Ovary (tissue), 9 donors: ENCODE measurements around the gene CPA1. TPM values are rescaled to one million over a fixed set of nuclear protein-coding genes. Genes with fewer than 3 reads are reported as not detected.

Source experiments
- DNase-seq, 5 donors: peaks; one replicate each; pipeline ENCODE4 v3.0.0-alpha.2; 2019 to 2020
- H3K27ac ChIP-seq, 2 donors: fragments of 200-600 bp; one replicate each; pipeline versions ENCODE4 v1.5.1 to v1.8.0; 2019 to 2022
- H3K27me3 ChIP-seq: fragments of 200-600 bp; one replicate; pipeline ENCODE4 v1.8.0; 2022
- H3K36me3 ChIP-seq: fragments of 200-600 bp; sonication (generic); one replicate; pipeline ENCODE4 v1.5.1; 2019
- H3K4me1 ChIP-seq: one replicate; pipeline ENCODE4 v1.8.1; 2013; ENCODE audit warnings: mild to moderate bottlenecking, moderate library complexity; ENCODE audit not compliant: insufficient read depth
- H3K4me3 ChIP-seq: fragments of 200-600 bp; sonication (generic); one replicate; pipeline ENCODE4 v1.5.1; 2017
- H3K9me3 ChIP-seq, 2 donors: fragments of 200-600 bp in 1 of 2; sonication (generic) in 1 of 2; one replicate each; pipeline versions ENCODE4 v1.5.1 to v1.8.1; 2013 to 2019; ENCODE audit warnings: mild to moderate bottlenecking in 1 of 2, moderate library complexity in 1 of 2
- CTCF ChIP-seq, 3 donors: fragments of 450-650 bp in 2 of 3; fragments of 200-600 bp in 1 of 3; IDR thresholded peaks; one replicate each; pipeline versions ENCODE4 v1.5.1 to v1.8.0; 2016 to 2022; ENCODE audit warnings: antibody characterized with exemption in 3 of 3, mild to moderate bottlenecking in 1 of 3
- EP300 ChIP-seq: sonication (generic); formaldehyde crosslinking; IDR thresholded peaks from one replicate; pipeline ENCODE4 v1.6.1; 2017; ENCODE audit warnings: antibody characterized with exemption
- POLR2A ChIP-seq: fragments of 450-650 bp; IDR thresholded peaks from one replicate; pipeline ENCODE4 v1.6.1; 2017; ENCODE audit warnings: antibody characterized with exemption, mild to moderate bottlenecking, moderate library complexity
- WGBS, 3 donors: extraction: QIAGEN DNeasy Blood & Tissue Kit in 1 of 3; methylation state at CpG; one replicate each; pipeline versions ENCODE4 v1.1.5 to v1.1.7; 2013 to 2017; 5-methylcytosine and 5-hydroxymethylcytosine counted together
- intact Hi-C, 4 donors: fragments of 100-400 bp; cut with DNase I; formaldehyde crosslinking; loops; one replicate each; pipeline versions ENCODE4 v1.11.0 to v1.15.1; 2022 to 2023
- polyA plus RNA-seq, 2 donors: library from polyadenylated mRNA; stranded (reverse); fragments of 200-250 nt in 1 of 2; fragments of 350-450 nt in 1 of 2; fragmentation: Illumina TruSeq in 1 of 2; extraction: RNeasy Lipid Tissue Mini Kit (QIAGEN cat#74804) in 1 of 2; gene quantifications; one replicate each; pipeline ENCODE4 v1.2.3, GENCODE V29; 2013 to 2014
- total RNA-seq, 7 donors: library from RNA; depleted of rRNA in 2 of 7; stranded (reverse); fragments of >200 nt in 2 of 7; fragmentation: NEBNext Ultra II Directional in 3 of 7; extraction: Animal tissue kit (Norgen Biotek cat#: 25700) in 3 of 7; gene quantifications; one replicate each; pipeline versions ENCODE4 v1.1.0 to v1.2.4, GENCODE V29; 2016 to 2023
- donor health status: DM: no; HTN: no; CAD: no; lungs with moderate emphysema.
- donor health status: DM: no; HTN: no; CAD: no.
- donor health status: Bipolar disorder and iron deficiency.
- donor health status: DM: yes; HTN: yes; CAD: no.
- donor health status: DM: no; HTN: no; CAD: no.
- donor health status: DM: yes; HTN: yes; CAD: no.

Gene CPA1
- total and polyA plus RNA-seq, 9 donors = 0.31 to 32.4 (median 1.9) TPM; not detected in 2

DNA sequence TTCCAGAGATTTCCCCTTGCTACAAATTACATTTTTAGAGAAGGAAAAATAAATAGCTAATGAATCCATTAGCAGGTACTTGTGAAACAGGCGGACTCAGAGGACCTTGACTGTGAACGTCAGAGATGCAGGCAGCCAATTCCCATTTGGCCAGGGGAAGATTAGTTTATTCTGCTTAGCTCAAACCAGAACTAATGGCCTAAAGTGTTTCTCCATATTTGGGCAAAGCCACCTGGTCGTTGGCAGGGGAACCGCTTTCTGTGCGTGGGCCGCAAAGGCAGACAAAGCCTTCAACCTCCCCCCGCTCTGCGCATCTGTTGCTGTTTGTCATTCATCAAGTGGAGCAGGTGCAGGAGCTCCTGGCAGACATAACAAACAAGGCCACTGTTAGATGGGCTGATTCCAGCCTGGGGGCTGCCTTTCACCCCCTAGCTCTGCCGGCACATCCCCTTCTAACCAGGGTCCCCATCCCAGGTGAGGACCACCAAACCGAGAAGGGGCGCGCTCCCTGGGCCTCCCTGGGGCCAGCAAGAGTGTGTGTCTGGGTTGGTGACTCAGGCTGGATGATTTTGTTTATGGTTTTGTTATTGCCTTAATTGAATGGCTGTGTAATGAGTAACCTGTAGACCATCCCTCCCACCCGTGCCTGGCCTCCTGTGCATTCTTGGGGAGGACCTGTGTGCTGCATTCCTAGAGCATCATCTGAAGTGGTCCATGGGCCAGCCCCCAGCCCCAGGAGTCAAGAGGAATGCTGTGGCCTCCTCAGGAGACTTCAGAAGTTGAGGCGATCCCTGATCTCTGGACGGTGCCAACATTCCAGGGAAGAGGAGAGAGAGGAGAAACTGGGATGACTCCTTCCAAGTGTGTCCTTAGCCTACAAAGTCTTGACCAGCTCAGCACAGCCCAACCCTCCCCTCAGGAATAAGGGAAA lies 14.5 kb upstream of the CPA1 start:
- WGBS, 3 donors = 20 to 32% (median 24%) methylated on average over 15 of the region's 15 CpGs
- Histone ChIP-seq H3K36me3 (no peaks in the 10 kb centered on the region), H3K4me3 (no peak overlapping the region), H3K27ac (peak overlapping the region; percentile 58 to 65), H3K27me3 (no peaks in the 10 kb centered on the region), H3K4me1 (peaks cover 17% of the 10 kb centered on the region), H3K9me3 (no peaks in the 10 kb centered on the region)
- intact Hi-C loops = loop anchor here in 1 of 4 donors (2.0 kb wide), 1 partner anchor 35 kb away; no protein-coding TSS in a partner anchor
- DNase-seq = peak; percentile 90 to 94 (median 92)
- TF ChIP-seq CTCF (IDR thresholded peaks at IDR 0.05) = no peak
- no peak for TF ChIP-seq EP300
- TF ChIP-seq POLR2A = no peak

DNA sequence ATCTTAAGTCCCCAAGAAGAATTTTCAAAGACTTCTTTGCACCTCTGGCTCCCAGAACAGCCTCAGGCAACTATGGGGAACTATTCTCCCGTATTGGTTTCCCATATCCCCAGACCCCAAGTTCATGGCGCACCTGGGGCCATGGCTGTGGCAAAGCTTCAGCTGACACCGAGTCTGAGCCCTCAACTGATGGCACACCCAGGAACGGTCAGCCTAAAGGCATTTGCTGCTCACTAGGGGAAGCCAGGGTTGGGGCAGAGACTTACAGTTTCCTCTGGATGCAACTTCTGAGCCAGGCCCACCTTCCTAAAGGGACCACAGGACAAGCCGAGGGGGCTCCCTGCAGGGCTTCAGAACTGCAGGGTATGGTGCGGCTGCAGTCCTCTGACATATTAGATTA lies 13.7 kb upstream of the CPA1 start:
- DNase-seq = peak in 1 of 5 donors; percentile 38
- TF ChIP-seq CTCF (IDR thresholded peaks at IDR 0.05) = no peak
- no peak for TF ChIP-seq POLR2A
- TF ChIP-seq EP300 = no peak
- Histone ChIP-seq H3K9me3 (no peaks in the 10 kb centered on the region), H3K27me3 (no peaks in the 10 kb centered on the region), H3K4me1 (peaks cover 23% of the 10 kb centered on the region), H3K27ac (peak overlapping the region; percentile 11 to 65), H3K4me3 (no peak overlapping the region), H3K36me3 (no peaks in the 10 kb centered on the region)
- WGBS, 3 donors = 95 to 96% (median 95%) methylated on average over 6 of the region's 6 CpGs
- intact Hi-C loops = no loop called here

- Histone ChIP-seq H3K4me3 (no peak overlapping the region), H3K36me3 (no peaks in the 10 kb centered on the region), H3K27ac (peak overlapping the region in 1 of 2 donors; percentile 75), H3K4me1 (peaks cover 23% of the 10 kb centered on the region), H3K27me3 (no peaks in the 10 kb centered on the region), H3K9me3 (no peaks in the 10 kb centered on the region)
- TF ChIP-seq CTCF (IDR thresholded peaks at IDR 0.05) = no peak
- TF ChIP-seq POLR2A = no peak
- no peak for TF ChIP-seq EP300
- intact Hi-C loops = no loop called here
- WGBS, 3 donors = 90 to 93% (median 92%) methylated on average over 13 of the region's 13 CpGs
- DNase-seq = peak in 2 of 5 donors; percentile 7 to 22
Observed at GRCh38 chr7:130367088-130367755, 13.1 kb upstream of the CPA1 start.

DNA sequence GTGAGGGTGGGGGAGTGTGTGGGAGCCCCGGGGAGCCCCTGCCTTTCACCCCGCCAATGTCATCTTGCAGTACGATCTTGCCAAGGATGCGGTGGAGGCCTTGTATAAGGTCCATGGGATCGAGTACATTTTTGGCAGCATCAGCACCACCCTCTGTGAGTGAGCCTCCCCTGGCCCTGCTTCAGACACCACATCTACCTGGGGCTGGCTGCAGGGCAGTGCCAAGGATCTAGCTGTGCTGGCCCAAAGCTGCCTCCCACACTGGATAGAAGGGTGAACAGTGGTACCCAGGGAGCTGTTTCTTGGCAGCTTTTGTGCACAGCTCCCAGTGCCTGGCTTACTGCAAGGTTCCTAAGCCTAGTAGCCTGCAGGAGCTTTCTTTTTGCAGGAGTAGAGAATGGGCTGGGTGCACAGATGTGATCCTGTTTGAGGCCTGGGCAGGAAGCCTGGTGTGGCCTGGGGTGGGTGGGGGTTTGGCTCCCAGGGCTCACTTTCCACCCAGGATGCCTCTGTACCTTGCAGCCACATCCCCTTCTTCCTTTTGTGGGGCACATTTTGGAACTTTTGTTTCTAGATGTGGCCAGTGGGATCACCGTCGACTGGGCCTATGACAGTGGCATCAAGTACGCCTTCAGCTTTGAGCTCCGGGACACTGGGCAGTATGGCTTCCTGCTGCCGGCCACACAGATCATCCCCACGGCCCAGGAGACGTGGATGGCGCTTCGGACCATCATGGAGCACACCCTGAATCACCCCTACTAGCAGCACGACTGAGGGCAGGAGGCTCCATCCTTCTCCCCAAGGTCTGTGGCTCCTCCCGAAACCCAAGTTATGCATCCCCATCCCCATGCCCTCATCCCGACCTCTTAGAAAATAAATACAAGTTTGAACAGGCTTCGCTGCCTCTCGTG lies 12.2 kb upstream of the CPA1 start:
- intact Hi-C loops = no loop called here
- Histone ChIP-seq H3K9me3 (no peaks in the 10 kb centered on the region), H3K36me3 (no peaks in the 10 kb centered on the region), H3K4me3 (no peak overlapping the region), H3K4me1 (peaks cover 28% of the 10 kb centered on the region), H3K27me3 (no peaks in the 10 kb centered on the region), H3K27ac (peak overlapping the region; percentile 25 to 75)
- TF ChIP-seq CTCF (IDR thresholded peaks at IDR 0.05) = no peak
- TF ChIP-seq EP300 = no peak
- TF ChIP-seq POLR2A = no peak
- 89 to 91% (median 90%) methylated on average over 19 of the region's 19 CpGs for WGBS, 3 donors
- DNase-seq = no peak
